Smooth muscle cell (in vitro differentiated cells): ENCODE data around the gene ULBP1. TPM values are rescaled to one million over a fixed set of nuclear protein-coding genes. Genes with fewer than 3 reads are reported as not detected.

Source experiments
- DNase-seq: peaks from one replicate; lab custom pipeline; 2025; ENCODE audit not compliant: unreplicated experiment; lab: John Stamatoyannopoulos, UW
- H2AFZ ChIP-seq: fragments of 200-600 bp; sonication (generic); 2 replicates; pipeline ENCODE4 v1.6.0; 2016; ENCODE audit warnings: antibody characterized with exemption, low read depth, mild to moderate bottlenecking
- H3F3A ChIP-seq: fragments of 200-600 bp; sonication (generic); 2 replicates; pipeline ENCODE4 v1.6.0; 2017; ENCODE audit warnings: antibody characterized with exemption, low read depth
- H3K27ac ChIP-seq: fragments of 200-600 bp; sonication (generic); 2 replicates; pipeline ENCODE4 v1.5.1; 2016; ENCODE audit warnings: low read depth, mild to moderate bottlenecking
- H3K27me3 ChIP-seq: fragments of 200-600 bp; sonication (generic); 2 replicates; pipeline ENCODE4 v1.6.1; 2016; ENCODE audit warnings: low read depth, mild to moderate bottlenecking
- H3K36me3 ChIP-seq: fragments of 200-600 bp; sonication (generic); 2 replicates; pipeline ENCODE4 v1.5.1; 2016; ENCODE audit warnings: low read depth
- H3K4me1 ChIP-seq: fragments of 200-600 bp; sonication (generic); 2 replicates; pipeline ENCODE4 v1.5.1; 2016; ENCODE audit warnings: low read depth
- H3K4me2 ChIP-seq: fragments of 200-600 bp; sonication (generic); 2 replicates; pipeline ENCODE4 v1.6.0; 2016; ENCODE audit warnings: mild to moderate bottlenecking
- H3K4me3 ChIP-seq: fragments of 200-600 bp; sonication (generic); 2 replicates; pipeline ENCODE4 v1.5.1; 2016; ENCODE audit warnings: mild to moderate bottlenecking
- H3K79me2 ChIP-seq: fragments of 200-600 bp; sonication (generic); 2 replicates; pipeline ENCODE4 v1.6.0; 2016; ENCODE audit warnings: low read depth, mild to moderate bottlenecking
- H3K9ac ChIP-seq: fragments of 200-600 bp; sonication (generic); 2 replicates; pipeline ENCODE4 v1.6.0; 2016; ENCODE audit warnings: low read depth
- H3K9me3 ChIP-seq: fragments of 200-600 bp; sonication (generic); replicated peaks from 2 replicates; pipeline ENCODE4 v1.5.1; 2016; ENCODE audit warnings: low read depth
- H4K20me1 ChIP-seq: fragments of 200-600 bp; sonication (generic); 2 replicates; pipeline ENCODE4 v1.6.0; 2016; ENCODE audit warnings: low read depth
- WGBS: methylation state at CpG from one replicate; pipeline ENCODE4 v1.1.7; 2016; ENCODE audit warnings: low lambda C conversion rate; 5-methylcytosine and 5-hydroxymethylcytosine counted together
- polyA plus RNA-seq: library from polyadenylated mRNA; unstranded; fragments of >200 nt; fragmentation: Nextera tagmentation; extraction: Ambion mirVana; gene quantifications from 2 replicates; pipeline ENCODE4 v1.2.1, GENCODE V29; 2016
- total RNA-seq: library from RNA; depleted of rRNA; stranded (reverse); fragments of >200 nt; gene quantifications from 2 replicates; pipeline ENCODE4 v1.2.3, GENCODE V29; 2014
- TF ChIP-seq, protein P1 (sequence below): fragments of 200-600 bp; sonication (generic); IDR thresholded peaks from 2 replicates; pipeline ENCODE4 v1.5.1; 2017; ENCODE audit warnings: borderline replicate concordance, mild to moderate bottlenecking, antibody characterized with exemption; ENCODE audit not compliant: insufficient read depth, poor library complexity, severe bottlenecking

The ULBP1 gene
- total and polyA plus RNA-seq, 2 experiments from 2014 or later: 0.72 to 1.7 TPM

- Histone ChIP-seq H3K4me3 (no peak overlapping the region), H3K27me3 (peaks cover 92% of the 10 kb centered on the region), H4K20me1 (no peaks in the 10 kb centered on the region), H3K36me3 (no peaks in the 10 kb centered on the region), H3K27ac (no peak overlapping the region), H3K4me2 (no peak overlapping the region), H2AFZ (no peak overlapping the region), H3K9ac (no peak overlapping the region), H3K79me2 (no peaks in the 10 kb centered on the region), H3K4me1 (no peaks in the 10 kb centered on the region), H3K9me3 (no peaks in the 10 kb centered on the region), H3F3A (no peaks in the 10 kb centered on the region)
- DNase-seq: peak; percentile 10
- WGBS: 49% methylated on average over 11 of the region's 11 CpGs
- TF ChIP-seq, protein P1, sequence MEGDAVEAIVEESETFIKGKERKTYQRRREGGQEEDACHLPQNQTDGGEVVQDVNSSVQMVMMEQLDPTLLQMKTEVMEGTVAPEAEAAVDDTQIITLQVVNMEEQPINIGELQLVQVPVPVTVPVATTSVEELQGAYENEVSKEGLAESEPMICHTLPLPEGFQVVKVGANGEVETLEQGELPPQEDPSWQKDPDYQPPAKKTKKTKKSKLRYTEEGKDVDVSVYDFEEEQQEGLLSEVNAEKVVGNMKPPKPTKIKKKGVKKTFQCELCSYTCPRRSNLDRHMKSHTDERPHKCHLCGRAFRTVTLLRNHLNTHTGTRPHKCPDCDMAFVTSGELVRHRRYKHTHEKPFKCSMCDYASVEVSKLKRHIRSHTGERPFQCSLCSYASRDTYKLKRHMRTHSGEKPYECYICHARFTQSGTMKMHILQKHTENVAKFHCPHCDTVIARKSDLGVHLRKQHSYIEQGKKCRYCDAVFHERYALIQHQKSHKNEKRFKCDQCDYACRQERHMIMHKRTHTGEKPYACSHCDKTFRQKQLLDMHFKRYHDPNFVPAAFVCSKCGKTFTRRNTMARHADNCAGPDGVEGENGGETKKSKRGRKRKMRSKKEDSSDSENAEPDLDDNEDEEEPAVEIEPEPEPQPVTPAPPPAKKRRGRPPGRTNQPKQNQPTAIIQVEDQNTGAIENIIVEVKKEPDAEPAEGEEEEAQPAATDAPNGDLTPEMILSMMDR: peak; percentile 85
Measured at GRCh38 chr6:149934249-149935156, 29.2 kb upstream of the ULBP1 start.

DNA sequence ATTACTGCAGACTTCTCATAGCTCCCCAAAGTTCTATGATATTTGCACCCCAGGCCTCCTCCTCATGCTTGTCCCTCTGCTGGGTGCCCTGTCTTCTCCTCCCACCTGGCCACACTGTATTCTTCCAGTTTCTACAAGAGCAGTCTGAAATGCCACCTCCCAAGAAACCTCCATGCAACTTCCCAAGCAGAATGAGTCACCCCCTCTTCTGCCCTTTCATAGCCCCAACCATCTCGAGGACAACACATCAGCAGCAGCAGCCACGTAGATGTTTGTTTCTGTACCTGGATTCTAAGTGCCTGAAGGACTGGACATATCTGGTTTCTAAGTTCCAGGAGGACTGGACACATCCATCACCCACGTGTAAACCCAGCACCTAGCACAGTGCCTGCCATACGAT, 28.5 kb upstream of the ULBP1 start:
- H3K4me2 ChIP-seq: no peak overlapping the region
- H3K9ac ChIP-seq: no peak overlapping the region
- TF ChIP-seq, protein P1: no peak
- 53% methylated on average over 4 of the region's 4 CpGs for WGBS
- H3K4me3 ChIP-seq: no peak overlapping the region
- H2AFZ ChIP-seq: no peak overlapping the region
- no peaks in the 10 kb centered on the region for H4K20me1 ChIP-seq
- peaks cover 92% of the 10 kb centered on the region for H3K27me3 ChIP-seq
- no peaks in the 10 kb centered on the region for H3K4me1 ChIP-seq
- DNase-seq: no peak
- no peaks in the 10 kb centered on the region for H3K9me3 ChIP-seq
- H3F3A ChIP-seq: no peaks in the 10 kb centered on the region
- H3K27ac ChIP-seq: no peak overlapping the region
- H3K79me2 ChIP-seq: no peaks in the 10 kb centered on the region
- H3K36me3 ChIP-seq: no peaks in the 10 kb centered on the region

GRCh38 chr6:149935668-149936067, 28.1 kb upstream of the ULBP1 start:
- no peak overlapping the region for H3K4me3 ChIP-seq
- H3K79me2 ChIP-seq: no peaks in the 10 kb centered on the region
- H3F3A ChIP-seq: no peaks in the 10 kb centered on the region
- H3K4me1 ChIP-seq: no peaks in the 10 kb centered on the region
- no peak for DNase-seq
- no peak overlapping the region for H3K9ac ChIP-seq
- no peaks in the 10 kb centered on the region for H4K20me1 ChIP-seq
- H3K4me2 ChIP-seq: no peak overlapping the region
- no peak overlapping the region for H2AFZ ChIP-seq
- no peaks in the 10 kb centered on the region for H3K9me3 ChIP-seq
- no peak overlapping the region for H3K27ac ChIP-seq
- 23% methylated on average over 2 of the region's 2 CpGs for WGBS
- no peaks in the 10 kb centered on the region for H3K36me3 ChIP-seq
- peaks cover 92% of the 10 kb centered on the region for H3K27me3 ChIP-seq
- TF ChIP-seq, protein P1: no peak

GRCh38 chr6:149936743-149937142, 27.0 kb upstream of the ULBP1 start:
- no peak overlapping the region for H3K4me3 ChIP-seq
- no peaks in the 10 kb centered on the region for H3F3A ChIP-seq
- DNase-seq: no peak
- H3K27me3 ChIP-seq: peaks cover 87% of the 10 kb centered on the region
- H3K4me1 ChIP-seq: no peaks in the 10 kb centered on the region
- H3K9me3 ChIP-seq: no peaks in the 10 kb centered on the region
- TF ChIP-seq, protein P1: no peak
- H3K9ac ChIP-seq: no peak overlapping the region
- no peak overlapping the region for H3K27ac ChIP-seq
- 42% methylated on average over 2 of the region's 2 CpGs for WGBS
- H2AFZ ChIP-seq: no peak overlapping the region
- no peak overlapping the region for H3K4me2 ChIP-seq
- no peaks in the 10 kb centered on the region for H3K79me2 ChIP-seq
- no peaks in the 10 kb centered on the region for H4K20me1 ChIP-seq
- no peaks in the 10 kb centered on the region for H3K36me3 ChIP-seq
